ENCODE data around the gene ATP9B.

ATP9B gene

DNA sequence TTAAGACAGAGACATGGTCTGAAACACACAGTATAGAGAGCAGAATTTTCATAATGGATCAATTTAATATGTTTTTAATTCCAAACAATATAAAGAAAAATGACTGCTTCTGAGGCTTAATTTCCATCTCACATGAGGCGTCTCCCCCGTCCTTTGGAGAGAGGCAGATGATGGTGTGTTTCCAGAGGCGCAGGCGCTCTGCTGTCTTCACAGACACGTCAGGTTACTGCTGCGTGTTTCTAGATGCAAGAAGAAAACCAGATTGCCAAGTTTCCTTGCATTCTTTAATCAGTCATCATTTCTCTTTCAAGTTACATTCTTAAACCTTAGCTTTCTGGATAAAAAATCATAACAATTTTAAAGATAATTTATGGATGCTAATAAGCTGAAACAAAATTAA lies 160.2 kb downstream of the ATP9B start:
- ChIA-PET POLR2A (ENCODE audit: low non-redundant PET) (no interaction called here), CTCF (interaction anchor here (0.6 kb wide), 1 partner anchor 554 kb away, joined by 3 read pairs; no protein-coding TSS in a partner anchor)
- DNase-seq (ENCODE audit: low spot score) = no peak
- TF ChIP-seq, protein P1, sequence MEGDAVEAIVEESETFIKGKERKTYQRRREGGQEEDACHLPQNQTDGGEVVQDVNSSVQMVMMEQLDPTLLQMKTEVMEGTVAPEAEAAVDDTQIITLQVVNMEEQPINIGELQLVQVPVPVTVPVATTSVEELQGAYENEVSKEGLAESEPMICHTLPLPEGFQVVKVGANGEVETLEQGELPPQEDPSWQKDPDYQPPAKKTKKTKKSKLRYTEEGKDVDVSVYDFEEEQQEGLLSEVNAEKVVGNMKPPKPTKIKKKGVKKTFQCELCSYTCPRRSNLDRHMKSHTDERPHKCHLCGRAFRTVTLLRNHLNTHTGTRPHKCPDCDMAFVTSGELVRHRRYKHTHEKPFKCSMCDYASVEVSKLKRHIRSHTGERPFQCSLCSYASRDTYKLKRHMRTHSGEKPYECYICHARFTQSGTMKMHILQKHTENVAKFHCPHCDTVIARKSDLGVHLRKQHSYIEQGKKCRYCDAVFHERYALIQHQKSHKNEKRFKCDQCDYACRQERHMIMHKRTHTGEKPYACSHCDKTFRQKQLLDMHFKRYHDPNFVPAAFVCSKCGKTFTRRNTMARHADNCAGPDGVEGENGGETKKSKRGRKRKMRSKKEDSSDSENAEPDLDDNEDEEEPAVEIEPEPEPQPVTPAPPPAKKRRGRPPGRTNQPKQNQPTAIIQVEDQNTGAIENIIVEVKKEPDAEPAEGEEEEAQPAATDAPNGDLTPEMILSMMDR (conservative IDR thresholded peaks at IDR 0.05; ENCODE audit: low read depth) = no peak
- H3K27ac ChIP-seq = no peak overlapping the region

GRCh38 chr18:79234438-79234837 lies 165.2 kb downstream of the ATP9B start:
- TF ChIP-seq, protein P1 (conservative IDR thresholded peaks at IDR 0.05; ENCODE audit: low read depth) = no peak
- ChIA-PET POLR2A (ENCODE audit: low non-redundant PET) (no interaction called here), CTCF (no interaction called here)
- no peak overlapping the region for H3K27ac ChIP-seq
- no peak for DNase-seq (ENCODE audit: low spot score)

- ChIA-PET POLR2A (ENCODE audit: low non-redundant PET) (no interaction called here), CTCF (no interaction called here)
- TF ChIP-seq, protein P1 (conservative IDR thresholded peaks at IDR 0.05; ENCODE audit: low read depth) = no peak
- H3K27ac ChIP-seq = no peak overlapping the region
- no peak for DNase-seq (ENCODE audit: low spot score)
These were observed 170.4 kb downstream of the ATP9B start for GRCh38 chr18:79239631-79240030.

DNA sequence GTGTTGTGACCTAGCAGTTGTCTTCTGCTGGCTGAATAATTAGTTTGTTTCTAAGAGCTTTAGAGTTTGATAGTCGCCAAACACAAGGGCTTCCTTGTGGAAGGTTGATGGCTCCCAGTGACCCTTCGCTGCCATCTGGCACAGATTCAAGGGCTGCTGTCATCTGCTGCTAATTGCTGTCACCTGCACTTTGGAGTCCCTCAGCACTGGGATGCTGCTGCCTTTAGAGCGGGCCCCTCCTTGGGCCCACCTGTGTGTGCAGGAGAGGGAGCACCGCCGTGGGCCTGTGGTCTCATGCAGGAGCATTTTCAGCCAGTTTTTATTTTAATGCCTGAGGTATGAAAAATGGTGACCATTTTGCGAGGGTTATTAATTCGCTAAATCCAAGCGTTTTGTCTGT lies 172.6 kb downstream of the ATP9B start:
- TF ChIP-seq, protein P1 (conservative IDR thresholded peaks at IDR 0.05; ENCODE audit: low read depth) = no peak
- no peak overlapping the region for H3K27ac ChIP-seq
- DNase-seq (ENCODE audit: low spot score) = no peak
- CTCF ChIA-PET = interaction anchor here (0.5 kb wide), 1 partner anchor 255 kb away, joined by 3 read pairs; no protein-coding TSS in a partner anchor
- POLR2A ChIA-PET (ENCODE audit: low non-redundant PET) = no interaction called here

- POLR2A ChIA-PET (ENCODE audit: low non-redundant PET) = no interaction called here
These were observed 173.1 kb downstream of the ATP9B start for GRCh38 chr18:79242246-79242645.

GRCh38 chr18:79245517-79246001 lies 176.4 kb downstream of the ATP9B start:
- DNase-seq (ENCODE audit: low spot score) = peak; percentile 68
- TF ChIP-seq, protein P1 (conservative IDR thresholded peaks at IDR 0.05; ENCODE audit: low read depth) = no peak
- peak overlapping the region; percentile 99 for H3K27ac ChIP-seq
- ChIA-PET POLR2A (ENCODE audit: low non-redundant PET) (no interaction called here), CTCF (no interaction called here)

More at GRCh38 chr18:79242246-79242645, 173.1 kb downstream of the ATP9B start:
- TF ChIP-seq, protein P1 (conservative IDR thresholded peaks at IDR 0.05; ENCODE audit: low read depth) = no peak
- CTCF ChIA-PET = no interaction called here
- no peak overlapping the region for H3K27ac ChIP-seq
- DNase-seq (ENCODE audit: low spot score) = no peak

All from RWPE1 (cell line).